ENCODE results near the gene NKTR.

GRCh38 chr3:42556089-42556632, 44.3 kb upstream of the NKTR start:
- no peak for TF ChIP-seq POLR2A (IDR thresholded peaks at IDR 0.05; ENCODE audit: low read length)
- TF ChIP-seq GATA1 (IDR thresholded peaks at IDR 0.05; ENCODE audit: low read depth, low read length) = no peak

Data from erythroblast (primary cell).